Natural killer cell (primary cell): ENCODE data around the gene PRAMEF1. TPM values are rescaled to one million over a fixed set of nuclear protein-coding genes. Genes with fewer than 3 reads are reported as not detected.

ENCODE experiments used
- ATAC-seq, 3 donors: fragments of 150-1000 bp in 2 of 3; fragments of 200-7000 bp in 1 of 3; cut with Tn5 transposase; 1 replicate in 1 of 3; 2 replicates in 2 of 3; pipeline ENCODE4 v1.10.0; 2021; ENCODE audit warnings: mild to moderate bottlenecking in 2 of 3, moderate library complexity in 2 of 3
- DNase-seq, 2 donors: peaks; one replicate each; pipeline versions ENCODE4 v3.0.0 to v3.0.0-alpha.2; 2013 to 2021; ENCODE audit warnings: mixed read lengths in 1 of 2
- H3K27ac ChIP-seq: one replicate; pipeline ENCODE4 v1.5.1; 2013; ENCODE audit warnings: mild to moderate bottlenecking, low read length
- H3K27me3 ChIP-seq: one replicate; pipeline ENCODE4 v1.6.1; 2013; ENCODE audit warnings: low read length; ENCODE audit not compliant: control insufficient read depth, insufficient read depth
- H3K36me3 ChIP-seq: one replicate; pipeline ENCODE4 v1.6.1; 2013; ENCODE audit warnings: low read length; ENCODE audit not compliant: control insufficient read depth, insufficient read depth
- H3K4me1 ChIP-seq: one replicate; pipeline ENCODE4 v1.6.1; 2013; ENCODE audit warnings: low read length; ENCODE audit not compliant: control insufficient read depth, insufficient read depth
- H3K4me3 ChIP-seq: one replicate; pipeline ENCODE4 v1.5.1; 2013; ENCODE audit warnings: low read length
- H3K9me3 ChIP-seq: one replicate; pipeline ENCODE4 v1.6.1; 2013; ENCODE audit warnings: low read length; ENCODE audit not compliant: control insufficient read depth, insufficient read depth
- H3K27ac Mint-ChIP-seq, 2 donors: one replicate each; pipeline ENCODE4 v1.8.0; 2022; ENCODE audit warnings: mild to moderate bottlenecking in 2 of 2, mixed read lengths in 2 of 2, moderate library complexity in 1 of 2
- H3K27me3 Mint-ChIP-seq, 2 donors: one replicate each; pipeline ENCODE4 v1.8.0; 2022; ENCODE audit warnings: low read depth in 2 of 2, mixed read lengths in 2 of 2
- H3K36me3 Mint-ChIP-seq: one replicate; pipeline ENCODE4 v1.8.0; 2022; ENCODE audit warnings: mixed read lengths
- H3K4me1 Mint-ChIP-seq, 2 donors: one replicate each; pipeline ENCODE4 v1.8.0; 2022; ENCODE audit warnings: mixed read lengths in 2 of 2
- H3K4me3 Mint-ChIP-seq: one replicate; pipeline ENCODE4 v1.8.0; 2022; ENCODE audit warnings: mild to moderate bottlenecking, moderate library complexity, mixed read lengths
- H3K9me3 Mint-ChIP-seq, 2 donors: one replicate each; pipeline ENCODE4 v1.8.0; 2022; ENCODE audit warnings: mixed read lengths in 2 of 2
- WGBS: methylation state at CpG from one replicate; pipeline ENCODE4 v1.1.7; 2013; ENCODE audit warnings: missing lambda C conversion rate; ENCODE audit not compliant: insufficient coverage; 5-methylcytosine and 5-hydroxymethylcytosine counted together
- intact Hi-C: fragments of 100-400 bp; cut with micrococcal nuclease; formaldehyde crosslinking; loops from one replicate; pipeline ENCODE4 v1.14.2; 2022
- total RNA-seq, 4 donors: library from RNA; stranded (reverse); fragments of 120-200 nt in 1 of 4; gene quantifications; one replicate each; pipeline versions ENCODE4 v1.2.3 to v1.2.4, GENCODE V29; 2013 to 2022
- TF ChIP-seq, protein P1 (sequence below): fragments of 200-600 bp; IDR thresholded peaks from one replicate; pipeline ENCODE4 v1.8.0; 2022; ENCODE audit warnings: antibody characterized with exemption

Gene PRAMEF1
- total RNA-seq, 3 donors from 2014 or later (not counting 1 experiment from before 2014, with no cell fraction given), result not detected

DNA sequence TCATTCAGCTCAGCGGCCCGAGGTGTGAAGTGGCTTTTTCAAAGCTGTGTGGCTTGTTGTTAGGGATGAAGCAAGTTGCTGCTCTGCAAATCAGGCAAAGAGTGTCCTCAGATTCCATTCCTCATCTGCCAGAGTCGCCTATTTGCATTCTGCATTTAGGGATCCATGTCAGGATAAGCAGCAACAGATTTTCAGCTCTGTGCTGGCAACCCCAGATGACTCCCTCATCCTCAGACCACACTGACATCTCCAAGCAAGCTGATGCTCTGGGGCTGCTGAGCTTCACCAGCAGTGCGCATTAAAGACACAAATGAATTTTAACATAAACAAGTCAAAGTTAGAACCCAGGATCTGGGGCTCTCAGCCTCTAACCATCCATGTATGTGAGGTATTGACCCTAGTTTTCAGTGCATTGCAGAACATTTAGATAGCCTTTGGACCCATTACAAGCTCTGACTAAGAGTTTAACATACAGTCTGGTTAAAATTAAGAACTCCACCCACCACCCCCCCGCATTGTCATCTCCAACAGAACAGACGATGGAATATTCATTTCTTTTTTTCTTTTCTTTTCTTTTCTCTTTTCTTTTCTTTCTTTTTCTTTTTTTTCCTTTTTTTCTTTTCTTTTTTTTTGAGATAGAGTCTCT, 34.3 kb upstream of the PRAMEF1 start:
- Mint-ChIP-seq H3K27ac (no peak overlapping the region), H3K36me3 (no peaks in the 10 kb centered on the region), H3K9me3 (no peaks in the 10 kb centered on the region), H3K4me3 (no peak overlapping the region), H3K27me3 (peaks cover 27 to 51% of the 10 kb centered on the region in 2 donors), H3K4me1 (no peaks in the 10 kb centered on the region)
- Histone ChIP-seq H3K27me3 (no peaks in the 10 kb centered on the region), H3K4me1 (no peaks in the 10 kb centered on the region), H3K36me3 (no peaks in the 10 kb centered on the region), H3K4me3 (no peak overlapping the region), H3K27ac (no peak overlapping the region), H3K9me3 (no peaks in the 10 kb centered on the region)
- TF ChIP-seq, protein P1, sequence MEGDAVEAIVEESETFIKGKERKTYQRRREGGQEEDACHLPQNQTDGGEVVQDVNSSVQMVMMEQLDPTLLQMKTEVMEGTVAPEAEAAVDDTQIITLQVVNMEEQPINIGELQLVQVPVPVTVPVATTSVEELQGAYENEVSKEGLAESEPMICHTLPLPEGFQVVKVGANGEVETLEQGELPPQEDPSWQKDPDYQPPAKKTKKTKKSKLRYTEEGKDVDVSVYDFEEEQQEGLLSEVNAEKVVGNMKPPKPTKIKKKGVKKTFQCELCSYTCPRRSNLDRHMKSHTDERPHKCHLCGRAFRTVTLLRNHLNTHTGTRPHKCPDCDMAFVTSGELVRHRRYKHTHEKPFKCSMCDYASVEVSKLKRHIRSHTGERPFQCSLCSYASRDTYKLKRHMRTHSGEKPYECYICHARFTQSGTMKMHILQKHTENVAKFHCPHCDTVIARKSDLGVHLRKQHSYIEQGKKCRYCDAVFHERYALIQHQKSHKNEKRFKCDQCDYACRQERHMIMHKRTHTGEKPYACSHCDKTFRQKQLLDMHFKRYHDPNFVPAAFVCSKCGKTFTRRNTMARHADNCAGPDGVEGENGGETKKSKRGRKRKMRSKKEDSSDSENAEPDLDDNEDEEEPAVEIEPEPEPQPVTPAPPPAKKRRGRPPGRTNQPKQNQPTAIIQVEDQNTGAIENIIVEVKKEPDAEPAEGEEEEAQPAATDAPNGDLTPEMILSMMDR, result no peak
- ATAC-seq (no peak), DNase-seq (no peak)
- WGBS, result 68% methylated on average over 6 of the region's 6 CpGs
- intact Hi-C loops, result no loop called here

DNA sequence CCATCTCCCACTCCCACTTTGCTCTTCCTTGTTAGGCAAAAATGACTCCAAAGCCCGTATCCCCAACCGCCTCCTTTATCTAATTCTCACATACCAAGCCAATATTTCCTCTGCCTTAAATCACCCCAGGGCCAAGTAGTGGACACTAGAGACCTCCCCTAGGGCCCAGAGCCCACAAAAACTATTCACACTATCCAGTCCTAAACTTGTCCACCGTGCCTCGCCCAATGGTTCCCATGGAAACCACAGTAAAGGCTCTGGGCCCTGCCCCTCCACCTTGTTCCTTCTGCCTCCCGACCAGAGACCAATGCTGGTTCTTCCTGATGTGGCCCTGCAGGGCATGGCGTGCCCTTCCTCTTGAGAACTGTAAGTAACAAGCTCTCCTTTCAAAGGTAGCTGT, 33.4 kb upstream of the PRAMEF1 start:
- no peaks in the 10 kb centered on the region for H3K4me1 Mint-ChIP-seq
- no peak overlapping the region for H3K4me3 Mint-ChIP-seq
- Histone ChIP-seq H3K4me1 (no peaks in the 10 kb centered on the region), H3K9me3 (no peaks in the 10 kb centered on the region), H3K27me3 (no peaks in the 10 kb centered on the region), H3K4me3 (no peak overlapping the region), H3K27ac (no peak overlapping the region), H3K36me3 (no peaks in the 10 kb centered on the region)
- H3K36me3 Mint-ChIP-seq, result no peaks in the 10 kb centered on the region
- TF ChIP-seq, protein P1, result no peak
- no peaks in the 10 kb centered on the region for H3K9me3 Mint-ChIP-seq
- no peak for DNase-seq
- no peak overlapping the region for H3K27ac Mint-ChIP-seq
- intact Hi-C loops, result no loop called here
- H3K27me3 Mint-ChIP-seq, result peaks cover 27 to 49% of the 10 kb centered on the region in 2 donors
- 76% methylated on average over 6 of the region's 6 CpGs for WGBS
- ATAC-seq, result no peak

DNA sequence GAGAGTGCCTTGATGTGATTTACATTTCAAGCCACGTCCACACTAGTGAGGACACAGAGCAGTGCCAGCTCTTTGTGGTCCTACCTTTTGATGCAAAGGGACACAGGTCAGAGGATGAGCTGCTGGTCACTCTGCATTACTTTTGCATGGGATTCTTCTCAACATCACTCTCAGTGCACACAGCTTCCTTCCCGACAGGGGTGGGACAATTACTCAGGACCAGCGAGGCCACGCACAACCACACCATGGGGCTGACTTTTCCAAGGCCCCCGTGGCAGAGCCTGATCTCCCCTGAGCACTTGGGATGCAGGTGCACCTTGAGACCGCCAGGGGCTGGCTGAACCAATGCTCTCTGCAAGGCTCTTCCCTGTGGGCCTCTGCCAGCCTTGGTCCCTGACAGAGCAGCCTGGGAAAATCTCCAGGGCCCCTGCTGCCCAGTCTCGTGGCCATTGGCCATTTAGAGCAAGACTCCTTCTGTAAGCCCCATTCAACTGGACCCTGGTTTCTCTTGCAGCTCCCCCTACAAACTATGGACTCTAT, 30.9 kb upstream of the PRAMEF1 start:
- no peak for ATAC-seq
- Histone ChIP-seq H3K4me3 (no peak overlapping the region), H3K27ac (no peak overlapping the region), H3K36me3 (no peaks in the 10 kb centered on the region), H3K4me1 (no peaks in the 10 kb centered on the region), H3K9me3 (no peaks in the 10 kb centered on the region), H3K27me3 (no peaks in the 10 kb centered on the region)
- no peak for DNase-seq
- H3K4me1 Mint-ChIP-seq, result no peaks in the 10 kb centered on the region
- TF ChIP-seq, protein P1, result no peak
- H3K27me3 Mint-ChIP-seq, result peaks cover 11 to 37% of the 10 kb centered on the region in 2 donors
- H3K27ac Mint-ChIP-seq, result no peak overlapping the region
- intact Hi-C loops, result no loop called here
- 61% methylated on average over 7 of the region's 7 CpGs for whole genome bisulfite sequencing
- H3K4me3 Mint-ChIP-seq, result no peak overlapping the region
- H3K9me3 Mint-ChIP-seq, result no peaks in the 10 kb centered on the region
- no peaks in the 10 kb centered on the region for H3K36me3 Mint-ChIP-seq

DNA sequence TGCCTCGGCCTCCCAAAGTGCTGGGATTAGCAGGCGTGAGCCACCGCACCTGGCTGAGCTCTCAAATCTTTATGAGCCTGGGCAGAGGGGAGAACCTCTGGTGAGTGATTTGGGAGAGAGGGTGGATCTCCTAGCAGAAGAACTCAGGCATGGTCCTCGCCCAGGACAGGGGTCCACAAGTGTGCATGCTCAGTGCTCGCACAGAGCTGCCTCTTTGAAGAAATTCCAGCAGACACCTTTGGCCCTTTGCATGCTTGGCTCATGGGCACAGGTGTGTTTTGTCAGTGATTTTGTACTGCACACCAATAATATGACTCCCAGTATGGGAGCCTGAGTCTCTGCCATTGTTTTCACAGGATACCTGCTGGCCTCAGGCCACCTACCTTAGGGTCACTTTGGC, 29.4 kb upstream of the PRAMEF1 start:
- H3K4me3 ChIP-seq, result no peak overlapping the region
- WGBS, result 85% methylated on average over 5 of the region's 5 CpGs
- DNase-seq (no peak), ATAC-seq (no peak)
- peaks cover 11 to 39% of the 10 kb centered on the region in 2 donors for H3K27me3 Mint-ChIP-seq
- H3K4me3 Mint-ChIP-seq, result no peak overlapping the region
- TF ChIP-seq, protein P1, result no peak
- H3K9me3 ChIP-seq, result no peaks in the 10 kb centered on the region
- H3K27ac Mint-ChIP-seq, result no peak overlapping the region
- no peaks in the 10 kb centered on the region for H3K4me1 ChIP-seq
- H3K36me3 ChIP-seq, result no peaks in the 10 kb centered on the region
- no peaks in the 10 kb centered on the region for H3K9me3 Mint-ChIP-seq
- intact Hi-C loops, result no loop called here
- no peak overlapping the region for H3K27ac ChIP-seq
- no peaks in the 10 kb centered on the region for H3K36me3 Mint-ChIP-seq
- no peaks in the 10 kb centered on the region for H3K27me3 ChIP-seq
- no peaks in the 10 kb centered on the region for H3K4me1 Mint-ChIP-seq
